ENCODE data around the gene ENTPD1. TPM values are rescaled to one million over a fixed set of nuclear protein-coding genes. Genes with fewer than 3 reads are reported as not detected.

The ENTPD1 gene
- total and polyA plus RNA-seq, 9 of the 15 experiments (the other 6 are each of a cell fraction or from before 2014, with no cell fraction given), result 0.07 to 1.5 (median 0.37) TPM

DNA sequence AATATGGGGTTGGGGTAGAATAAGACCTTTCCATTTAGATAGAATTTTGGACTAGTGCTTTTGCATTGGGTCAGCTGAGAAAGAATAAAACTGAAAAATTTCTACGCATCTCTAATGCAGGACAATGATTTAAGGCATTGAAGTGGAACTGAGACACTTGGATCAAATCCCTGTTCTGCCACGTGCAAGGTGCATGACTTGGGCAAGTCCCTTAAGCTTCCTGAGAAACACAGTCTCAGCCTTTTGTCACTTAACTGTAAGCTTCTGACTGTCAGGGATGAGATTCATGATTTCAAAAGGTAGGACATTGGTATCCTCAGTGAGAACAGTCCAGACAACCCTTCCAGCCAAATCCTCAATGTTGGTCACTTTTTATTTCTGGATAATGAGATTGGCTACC, 59.2 kb downstream of the ENTPD1 start:
- ChIA-PET CTCF (ENCODE audit: low intra/inter-chr PET ratio) (no interaction called here), POLR2A (no interaction called here)
- H3K27me3 ChIP-seq (ENCODE audit: control insufficient read depth in 2 of 2, insufficient read depth in 2 of 2, low read length in 2 of 2), result no peaks in the 10 kb centered on the region
- H3K4me2 ChIP-seq (ENCODE audit: insufficient read depth, low read length), result no peak overlapping the region
- no peaks in the 10 kb centered on the region for H3K9me1 ChIP-seq (ENCODE audit: control insufficient read depth, insufficient read depth, low read length)
- H3K4me1 ChIP-seq (replicated peaks in 1 of 2; ENCODE audit: control insufficient read depth in 2 of 2, insufficient read depth in 2 of 2, low read length in 2 of 2), result no peaks in the 10 kb centered on the region; a peak in 1 of 5 replicates
- TF ChIP-seq CREBBP (IDR thresholded peaks at IDR 0.05; ENCODE audit: low read depth, low read length) (no peak), SNIP1 (IDR thresholded peaks at IDR 0.05; ENCODE audit: low read depth) (no peak)
- TF ChIP-seq, protein P1, sequence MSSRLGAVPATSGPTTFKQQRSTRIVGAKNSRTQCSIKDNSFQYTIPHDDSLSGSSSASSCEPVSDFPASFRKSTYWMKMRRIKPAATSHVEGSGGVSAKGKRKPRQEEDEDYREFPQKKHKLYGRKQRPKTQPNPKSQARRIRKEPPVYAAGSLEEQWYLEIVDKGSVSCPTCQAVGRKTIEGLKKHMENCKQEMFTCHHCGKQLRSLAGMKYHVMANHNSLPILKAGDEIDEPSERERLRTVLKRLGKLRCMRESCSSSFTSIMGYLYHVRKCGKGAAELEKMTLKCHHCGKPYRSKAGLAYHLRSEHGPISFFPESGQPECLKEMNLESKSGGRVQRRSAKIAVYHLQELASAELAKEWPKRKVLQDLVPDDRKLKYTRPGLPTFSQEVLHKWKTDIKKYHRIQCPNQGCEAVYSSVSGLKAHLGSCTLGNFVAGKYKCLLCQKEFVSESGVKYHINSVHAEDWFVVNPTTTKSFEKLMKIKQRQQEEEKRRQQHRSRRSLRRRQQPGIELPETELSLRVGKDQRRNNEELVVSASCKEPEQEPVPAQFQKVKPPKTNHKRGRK (tag; IDR thresholded peaks at IDR 0.05), result no peak
- DNase-seq (ENCODE audit: extremely low read depth in 1 of 4, low spot score in 3 of 4) (no peak), ATAC-seq (no peak), FAIRE-seq (no peak)
- no peak overlapping the region for H3K4me3 ChIP-seq
- no peaks in the 10 kb centered on the region for H3K36me3 ChIP-seq (ENCODE audit: control insufficient read depth, insufficient read depth, low read length)
- H3K9me3 ChIP-seq (replicated peaks; ENCODE audit: control insufficient read depth, insufficient read depth, low read depth, low read length), result no peaks in the 10 kb centered on the region
- H3K79me2 ChIP-seq (ENCODE audit: control insufficient read depth, insufficient read depth, low read length), result no peaks in the 10 kb centered on the region
- H3K9ac ChIP-seq (ENCODE audit: insufficient read depth in 1 of 2, low read depth in 2 of 2, low read length in 2 of 2), result no peak overlapping the region
- no peak overlapping the region for H3K27ac ChIP-seq (ENCODE audit: extremely low read depth, low read depth, low read length)
- BruUV-seq (replicated peaks), result no TSS peak
- intact Hi-C loops (cut with micrococcal nuclease), result no loop called here
- in situ Hi-C loops (cut with MboI), result no loop called here
- 0% methylated on average over 2 of the region's 2 CpGs for WGBS (ENCODE audit: insufficient coverage, low coverage, missing lambda C conversion rate)
- H4K20me1 ChIP-seq (replicated peaks; ENCODE audit: control insufficient read depth, insufficient read depth, low read length), result no peaks in the 10 kb centered on the region
- no peak overlapping the region for H2AFZ ChIP-seq (ENCODE audit: low read depth, low read length)

DNA sequence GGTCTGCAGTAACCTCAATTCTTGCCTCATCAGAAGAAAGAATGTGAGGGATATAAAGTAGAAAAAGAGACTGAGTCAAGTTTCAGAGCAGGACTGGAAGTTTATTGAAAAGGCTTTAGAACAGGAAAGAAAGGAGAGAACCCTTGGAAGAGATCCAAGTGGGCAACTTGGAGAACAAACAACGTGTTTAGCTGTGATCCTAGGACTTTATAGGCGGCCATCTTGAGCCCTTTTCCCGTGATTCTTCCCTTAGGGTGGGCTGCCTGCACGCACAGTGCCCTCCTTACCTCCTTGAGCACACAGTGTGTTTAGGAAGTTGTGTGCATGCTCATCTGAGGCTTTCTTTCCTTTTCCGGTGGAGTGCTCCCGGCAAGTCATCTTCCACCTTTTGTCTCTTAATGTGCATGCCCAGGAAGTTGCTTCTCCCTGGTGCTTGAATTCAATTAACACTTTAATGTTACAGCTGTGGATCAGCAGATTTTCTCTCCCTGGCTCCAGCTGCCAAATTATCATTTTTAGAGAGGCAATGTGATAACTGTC, 59.8 kb downstream of the ENTPD1 start:
- in situ Hi-C loops (cut with MboI) (no loop called here), intact Hi-C loops (cut with micrococcal nuclease) (no loop called here)
- Histone ChIP-seq H3K9me3 (replicated peaks; ENCODE audit: control insufficient read depth, insufficient read depth, low read depth, low read length) (no peaks in the 10 kb centered on the region), H3K27me3 (ENCODE audit: control insufficient read depth in 2 of 2, insufficient read depth in 2 of 2, low read length in 2 of 2) (no peaks in the 10 kb centered on the region), H3K9ac (ENCODE audit: insufficient read depth in 1 of 2, low read depth in 2 of 2, low read length in 2 of 2) (no peak overlapping the region), H4K20me1 (replicated peaks; ENCODE audit: control insufficient read depth, insufficient read depth, low read length) (no peaks in the 10 kb centered on the region), H2AFZ (ENCODE audit: low read depth, low read length) (0 out of 2 replicates have a peak overlapping the region, but pooled peaks have one; percentile 9), H3K4me3 (no peak overlapping the region), H3K79me2 (ENCODE audit: control insufficient read depth, insufficient read depth, low read length) (no peaks in the 10 kb centered on the region), H3K36me3 (ENCODE audit: control insufficient read depth, insufficient read depth, low read length) (no peaks in the 10 kb centered on the region), H3K4me1 (replicated peaks in 1 of 2; ENCODE audit: control insufficient read depth in 2 of 2, insufficient read depth in 2 of 2, low read length in 2 of 2) (no peaks in the 10 kb centered on the region; a peak in 1 of 5 replicates), H3K27ac (ENCODE audit: extremely low read depth, low read depth, low read length) (no peak overlapping the region), H3K4me2 (ENCODE audit: insufficient read depth, low read length) (no peak overlapping the region), H3K9me1 (ENCODE audit: control insufficient read depth, insufficient read depth, low read length) (no peaks in the 10 kb centered on the region)
- ATAC-seq, result no peak
- FAIRE-seq, result no peak
- DNase-seq (ENCODE audit: extremely low read depth in 1 of 4, low spot score in 3 of 4), result no peak
- 0% methylated on average over 2 of the region's 6 CpGs for WGBS (ENCODE audit: insufficient coverage, low coverage, missing lambda C conversion rate)
- CTCF ChIA-PET (ENCODE audit: low intra/inter-chr PET ratio), result no interaction called here
- no TSS peak for BruUV-seq (replicated peaks)
- POLR2A ChIA-PET, result no interaction called here
- TF ChIP-seq MEF2D (tag; conservative IDR thresholded peaks at IDR 0.05; ENCODE audit: low read depth), result no peak
- TF ChIP-seq FOXK2 (conservative IDR thresholded peaks at IDR 0.05 in 1 of 2, IDR thresholded peaks at IDR 0.05 in 1 of 2; ENCODE audit: low read depth in 2 of 2), result no peak
- no peak for TF ChIP-seq DDX20 (tag; IDR thresholded peaks at IDR 0.05; ENCODE audit: low read depth)
- no peak for TF ChIP-seq TCFL5 (CRISPR knock-in tag; conservative IDR thresholded peaks at IDR 0.05)
- TF ChIP-seq, protein P2, sequence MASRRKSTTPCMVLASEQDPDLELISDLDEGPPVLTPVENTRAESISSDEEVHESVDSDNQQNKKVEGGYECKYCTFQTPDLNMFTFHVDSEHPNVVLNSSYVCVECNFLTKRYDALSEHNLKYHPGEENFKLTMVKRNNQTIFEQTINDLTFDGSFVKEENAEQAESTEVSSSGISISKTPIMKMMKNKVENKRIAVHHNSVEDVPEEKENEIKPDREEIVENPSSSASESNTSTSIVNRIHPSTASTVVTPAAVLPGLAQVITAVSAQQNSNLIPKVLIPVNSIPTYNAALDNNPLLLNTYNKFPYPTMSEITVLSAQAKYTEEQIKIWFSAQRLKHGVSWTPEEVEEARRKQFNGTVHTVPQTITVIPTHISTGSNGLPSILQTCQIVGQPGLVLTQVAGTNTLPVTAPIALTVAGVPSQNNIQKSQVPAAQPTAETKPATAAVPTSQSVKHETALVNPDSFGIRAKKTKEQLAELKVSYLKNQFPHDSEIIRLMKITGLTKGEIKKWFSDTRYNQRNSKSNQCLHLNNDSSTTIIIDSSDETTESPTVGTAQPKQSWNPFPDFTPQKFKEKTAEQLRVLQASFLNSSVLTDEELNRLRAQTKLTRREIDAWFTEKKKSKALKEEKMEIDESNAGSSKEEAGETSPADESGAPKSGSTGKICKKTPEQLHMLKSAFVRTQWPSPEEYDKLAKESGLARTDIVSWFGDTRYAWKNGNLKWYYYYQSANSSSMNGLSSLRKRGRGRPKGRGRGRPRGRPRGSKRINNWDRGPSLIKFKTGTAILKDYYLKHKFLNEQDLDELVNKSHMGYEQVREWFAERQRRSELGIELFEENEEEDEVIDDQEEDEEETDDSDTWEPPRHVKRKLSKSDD (conservative IDR thresholded peaks at IDR 0.05; ENCODE audit: low read length), result no peak
- no peak for TF ChIP-seq PTTG1 (tag; IDR thresholded peaks at IDR 0.05; ENCODE audit: low read depth)
- TF ChIP-seq C11orf30 (IDR thresholded peaks at IDR 0.05; ENCODE audit: low read depth), result no peak
- no peak for TF ChIP-seq DACH1 (IDR thresholded peaks at IDR 0.05; ENCODE audit: partially characterized antibody)
- TF ChIP-seq SREBF1 (IDR thresholded peaks at IDR 0.05; ENCODE audit: borderline replicate concordance, low read depth, low read length), result no peak

Measured in K562 (cell line).